Frontal cortex (tissue), 4 donors: Measurements from ENCODE around the gene FAM118B. TPM values are rescaled to one million over a fixed set of nuclear protein-coding genes. Genes with fewer than 3 reads are reported as not detected.
"Not testable (repeated sequence)": the region's sequence is repeated elsewhere in the genome, so short reads cannot be mapped to it uniquely, and the experiment has no call there.

Source experiments
- DNase-seq, 2 donors: peaks; one replicate each; pipeline ENCODE4 v3.0.0; 2012; ENCODE audit warnings: low spot score in 2 of 2
- FAIRE-seq: peaks from 2 replicates; lab custom pipeline; 2012; peaks lifted over from hg19 to GRCh38; lab: Jason Lieb, UNC
- small RNA-seq: library from RNA; depleted of rRNA; stranded (forward); fragments of <200 nt; gene quantifications from one replicate; pipeline ENCODE3, GENCODE V24; 2014
- total RNA-seq: library from RNA; depleted of rRNA; stranded (reverse); fragments of >200 nt; gene quantifications from one replicate; pipeline ENCODE4 v1.2.3, GENCODE V29; 2014
- donor health status: control.
- donor health status: control.
- donor health status: control.

FAM118B gene
- total RNA-seq, 1 donor from 2014 or later, result 20.0 TPM

DNA sequence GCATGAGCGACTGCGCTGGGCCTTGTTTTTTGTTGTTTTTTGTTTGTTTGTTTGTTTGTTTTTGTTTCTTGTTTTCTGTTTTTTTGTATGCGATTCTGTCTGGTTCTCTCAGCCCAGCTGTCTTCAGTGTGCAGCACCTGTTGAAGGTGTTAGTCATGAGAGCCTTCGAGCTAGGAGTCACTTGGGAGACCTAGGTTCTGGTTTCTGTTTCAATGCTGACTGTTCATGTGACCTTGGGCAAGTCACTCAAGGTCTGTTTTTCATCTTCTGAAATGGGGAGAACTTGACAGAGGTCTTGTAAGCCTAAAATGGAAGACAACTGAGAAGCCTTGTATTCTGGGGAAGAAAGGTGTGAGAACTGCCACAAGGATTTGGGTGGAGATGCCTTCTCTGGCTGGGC lies 94.1 kb downstream of the FAM118B start:
- no peak for FAIRE-seq
- no peak for DNase-seq

DNA sequence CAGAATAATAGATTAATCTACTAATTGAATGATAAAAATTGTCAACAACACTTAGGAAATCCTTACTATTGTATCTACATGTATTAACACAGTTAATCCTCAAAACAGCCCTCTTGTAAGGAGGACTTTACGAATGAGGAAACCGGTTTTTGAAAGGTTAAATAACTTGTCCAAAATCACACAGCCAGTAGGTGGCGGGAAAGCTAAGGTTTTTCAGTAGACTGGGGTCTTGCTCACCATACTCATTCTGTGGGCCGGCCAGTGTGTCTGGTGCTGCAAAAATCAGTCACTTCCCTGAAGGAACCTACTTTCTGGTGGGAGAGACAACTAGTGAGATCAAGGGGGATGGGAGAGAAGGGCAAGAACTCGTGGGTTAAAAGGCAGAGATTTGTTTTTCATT lies 96.1 kb downstream of the FAM118B start:
- FAIRE-seq (no peak), DNase-seq (no peak)

DNA sequence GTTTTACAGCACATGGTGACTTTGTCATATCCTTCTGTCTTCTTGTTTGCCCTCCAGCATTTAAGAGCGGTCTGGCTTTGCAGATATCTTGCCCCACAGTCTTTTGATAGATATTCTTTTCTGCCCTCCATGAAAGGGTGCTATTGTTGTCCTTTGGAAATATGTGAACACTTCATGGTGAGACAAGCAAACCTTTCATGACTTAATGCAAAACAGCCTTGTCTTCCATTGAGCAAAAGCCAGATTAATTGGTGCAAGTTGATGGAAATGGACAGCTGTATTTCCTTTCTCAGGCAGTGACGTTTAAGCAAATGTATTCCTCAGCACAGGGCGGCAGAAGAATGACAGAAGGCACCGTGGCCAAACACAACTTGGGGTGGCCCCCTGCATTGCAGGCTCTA lies 96.7 kb downstream of the FAM118B start:
- DNase-seq (no peak), FAIRE-seq (no peak)

DNA sequence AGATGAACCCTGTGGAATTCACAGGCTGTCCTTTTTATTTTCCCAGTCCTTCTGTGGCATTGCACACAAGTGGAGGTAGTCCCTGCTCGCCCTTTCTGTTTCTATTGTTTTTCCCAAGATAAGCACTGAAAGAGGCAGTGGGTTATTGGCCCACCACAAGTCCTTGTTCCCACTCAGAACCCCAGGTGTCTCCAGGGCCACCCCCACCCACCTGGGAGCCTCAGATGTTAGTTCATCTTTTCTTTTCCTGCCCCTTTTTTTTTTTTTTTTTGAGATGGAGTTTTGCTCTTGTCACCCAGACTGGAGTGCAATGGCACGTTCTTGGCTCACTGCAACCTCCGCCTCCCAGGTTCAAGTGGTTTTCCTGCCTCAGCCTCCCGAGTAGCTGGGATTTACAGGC lies 97.2 kb downstream of the FAM118B start:
- not testable (repeated sequence) for DNase-seq, FAIRE-seq

DNA sequence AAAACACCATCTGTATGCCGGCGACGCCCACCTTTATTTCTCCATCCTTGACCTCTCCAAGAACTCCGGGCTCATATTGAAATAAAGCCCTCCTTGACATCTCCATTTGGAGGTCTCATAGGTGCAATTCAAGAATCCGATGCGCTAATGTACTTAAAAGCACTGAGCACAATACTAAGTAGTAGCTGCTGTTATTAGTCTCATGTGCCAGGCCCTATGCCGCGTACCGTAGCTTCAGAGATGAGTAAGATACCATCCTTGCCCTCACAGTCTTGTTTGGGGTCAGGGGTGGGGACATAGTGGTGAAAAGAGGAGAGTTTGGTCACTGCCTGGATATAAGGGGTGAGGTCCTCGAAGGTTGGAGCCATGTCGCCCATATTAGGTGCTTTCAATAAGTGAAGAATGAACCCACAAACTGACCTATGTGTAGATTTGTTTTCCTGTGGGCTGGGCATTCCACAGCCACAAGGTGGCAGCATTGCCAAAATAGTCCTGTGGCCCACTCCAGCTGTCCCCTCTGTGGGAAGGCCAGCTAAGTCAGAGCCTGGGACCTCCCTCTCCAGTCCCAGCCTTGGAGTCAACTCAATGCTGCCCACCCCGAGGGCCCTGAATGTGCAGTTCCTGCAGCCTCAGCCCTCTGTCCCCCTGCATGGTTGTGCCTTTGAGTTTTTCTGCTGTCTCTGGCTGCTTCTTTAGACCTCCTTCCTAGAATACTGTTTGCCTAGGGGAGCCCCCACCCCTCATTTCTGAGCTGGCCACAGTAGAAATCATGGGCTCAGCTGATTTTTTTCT lies 98.8 kb downstream of the FAM118B start:
- no peak for FAIRE-seq
- DNase-seq, result peak; percentile 61 to 70

DNA sequence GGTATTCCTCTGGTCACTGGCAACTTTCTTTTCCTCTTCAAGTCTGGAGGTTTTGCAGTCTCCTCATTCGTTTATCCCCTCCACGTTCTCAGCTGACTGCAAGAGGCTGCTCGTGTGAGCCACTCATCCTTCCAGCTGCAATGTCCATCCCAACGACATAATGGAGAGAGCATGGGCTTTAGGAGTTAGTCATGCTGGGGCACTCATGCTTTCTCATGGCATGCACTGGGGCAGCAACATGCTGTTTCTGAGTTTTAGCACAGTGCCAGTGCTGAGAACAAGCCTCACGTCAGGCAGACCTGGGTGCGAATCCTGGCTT lies 99.4 kb downstream of the FAM118B start:
- FAIRE-seq, result no peak
- no peak for DNase-seq

DNA sequence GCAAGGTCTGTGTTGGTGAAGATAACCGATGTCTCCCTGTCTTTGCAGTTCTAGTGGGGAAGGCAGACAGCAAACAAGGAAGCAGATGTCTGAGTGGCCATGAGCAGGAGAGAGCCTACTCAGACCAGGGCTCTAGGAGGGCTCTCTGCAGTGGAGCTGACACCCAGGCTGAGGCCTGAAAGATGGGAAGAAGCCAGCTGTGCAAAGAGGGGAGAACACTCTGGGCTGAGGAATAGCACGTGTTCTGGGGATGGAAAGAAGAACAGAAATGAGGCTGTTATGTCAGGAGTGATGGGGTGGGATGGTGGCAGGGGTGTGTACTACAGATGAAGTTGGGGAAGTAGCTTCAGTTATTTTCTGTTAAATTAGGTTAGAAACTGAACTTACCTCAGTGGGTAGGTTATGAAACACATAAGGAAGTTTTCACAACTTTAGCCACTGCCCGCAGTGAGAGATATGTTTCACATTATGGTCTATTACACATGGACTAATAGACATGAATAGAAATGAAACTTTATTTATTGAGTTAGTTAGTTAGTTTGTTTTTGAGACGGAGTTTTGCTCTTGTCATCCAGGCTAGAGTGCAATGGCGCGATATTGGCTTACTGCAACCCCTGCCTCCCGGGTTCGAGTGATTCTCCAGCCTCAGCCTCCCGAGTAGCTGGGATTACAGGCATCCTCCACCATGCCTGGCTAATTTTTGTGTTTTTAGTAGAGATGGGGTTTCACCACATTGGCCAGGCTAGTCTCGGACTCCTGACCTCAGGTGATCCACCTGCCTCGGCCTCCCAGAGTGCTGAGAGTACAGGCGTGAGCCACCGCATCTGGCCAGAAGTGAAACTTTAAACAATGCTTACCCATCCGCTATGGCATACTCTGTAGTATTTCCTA lies 100.1 kb downstream of the FAM118B start:
- FAIRE-seq (no peak), DNase-seq (no peak)

Small RNA genes within 50 kb of the gene (small RNA-seq; reads per million reads assigned to genes)
- gene AP001893.2 (not detected), gene RN7SL351P (not detected), gene RNU4-86P (not detected)

Other genes starting within 250 kb of the FAM118B start
- 32.6 TPM for gene CDON, start 148.9 kb upstream of the FAM118B start, total RNA-seq
- 36.3 TPM for gene RPUSD4, start 132 bp upstream of the FAM118B start, total RNA-seq
- 6.9 TPM for gene SRPRA, start 57.1 kb downstream of the FAM118B start, total RNA-seq
- gene FOXRED1, start 57.4 kb downstream of the FAM118B start, total RNA-seq, result 18.3 TPM
- gene TIRAP, start 71.3 kb downstream of the FAM118B start, total RNA-seq, result 2.0 TPM
- 2.9 TPM for gene DCPS, start 92.3 kb downstream of the FAM118B start, total RNA-seq
- 15.9 TPM for gene ST3GAL4, start 143.9 kb downstream of the FAM118B start, total RNA-seq